Chondrocyte (in vitro differentiated cells): Measurements from ENCODE around the gene FAAP20. TPM values are rescaled to one million over a fixed set of nuclear protein-coding genes. Genes with fewer than 3 reads are reported as not detected.

Experiments
- DNase-seq: peaks from one replicate; pipeline ENCODE4 v3.0.0; 2021; ENCODE audit warnings: mixed read lengths, low spot score
- H3K27ac Mint-ChIP-seq: one replicate; pipeline ENCODE4 v1.8.0; 2021; ENCODE audit warnings: mild to moderate bottlenecking, moderate library complexity, mixed read lengths; ENCODE audit not compliant: unreplicated experiment
- H3K27me3 Mint-ChIP-seq: 2 replicates; pipeline ENCODE4 v1.8.0; 2021; ENCODE audit warnings: low read depth, mixed read lengths
- H3K36me3 Mint-ChIP-seq: 2 replicates; pipeline ENCODE4 v1.8.0; 2021; ENCODE audit warnings: low read depth, mixed read lengths
- H3K4me1 Mint-ChIP-seq: 2 replicates; pipeline ENCODE4 v1.8.0; 2021; ENCODE audit warnings: low read depth, mild to moderate bottlenecking, mixed read lengths
- H3K4me3 Mint-ChIP-seq: one replicate; pipeline ENCODE4 v1.8.0; 2021; ENCODE audit warnings: mild to moderate bottlenecking, moderate library complexity, mixed read lengths; ENCODE audit not compliant: unreplicated experiment
- H3K9me3 Mint-ChIP-seq: 2 replicates; pipeline ENCODE4 v1.8.0; 2021; ENCODE audit warnings: low read depth, mixed read lengths
- total RNA-seq: library from RNA; stranded (reverse); gene quantifications from 3 replicates; pipeline ENCODE4 v1.2.1, GENCODE V29; 2021
- TF ChIP-seq, protein P1 (sequence below): fragments of 200-600 bp; sonication (generic); IDR thresholded peaks from 2 replicates; pipeline ENCODE4 v1.5.0; 2021; ENCODE audit warnings: antibody characterized with exemption, mild to moderate bottlenecking, moderate library complexity

The FAAP20 gene
- total RNA-seq, 1 donor from 2014 or later = 69.2 TPM

DNA sequence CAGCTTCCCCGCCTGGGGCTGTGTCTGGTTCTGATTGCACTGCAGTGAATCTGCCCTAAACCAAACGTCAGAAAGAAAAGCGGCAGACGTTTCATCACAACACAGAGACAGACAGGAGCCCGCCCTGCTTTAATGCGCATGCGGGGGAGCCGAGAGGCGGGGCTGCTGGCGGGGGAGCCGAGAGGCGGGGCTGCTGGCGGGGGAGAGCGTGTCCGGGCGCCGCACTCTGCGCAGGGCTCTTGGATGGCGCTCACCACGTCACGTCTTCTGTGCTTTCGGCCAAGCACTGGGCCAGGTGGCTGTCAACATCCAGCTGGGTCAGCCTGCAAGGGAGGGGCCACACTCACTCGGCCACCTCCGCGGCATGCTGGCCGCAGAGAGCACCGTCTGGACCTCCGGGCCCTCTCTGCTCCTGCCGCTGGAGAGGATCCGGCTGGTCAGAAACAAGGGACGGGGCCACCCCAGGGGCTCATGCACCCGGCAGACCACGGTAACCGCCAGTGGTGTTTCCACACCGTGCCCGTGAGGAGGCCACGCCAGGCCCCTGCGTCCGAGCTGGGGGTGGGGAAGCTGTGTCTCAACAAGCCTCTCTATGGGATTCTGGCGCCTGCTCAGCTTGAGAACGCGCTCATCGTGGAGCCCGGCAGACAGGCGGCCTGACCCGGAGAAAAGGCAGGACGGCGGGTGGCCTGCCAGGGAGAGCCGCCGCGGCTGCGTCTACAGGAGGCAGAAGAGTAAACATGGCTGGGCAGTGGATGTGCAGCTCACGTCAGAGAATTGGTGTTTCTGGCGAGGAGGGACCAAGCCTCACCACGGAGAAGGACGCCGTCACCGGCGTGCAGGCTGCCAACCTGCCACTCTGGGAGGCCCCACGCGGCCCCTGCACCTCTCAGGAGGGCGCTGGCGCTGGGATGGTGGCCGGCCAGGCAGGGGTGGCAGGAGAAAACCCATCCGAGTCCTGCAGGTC is 4.8 kb downstream of the FAAP20 start:
- peak overlapping the region; percentile 97 for H3K27ac Mint-ChIP-seq

GRCh38 chr1:2188336-2188735 is 6.2 kb downstream of the FAAP20 start:
- Mint-ChIP-seq H3K4me1 (peaks cover 29% of the 10 kb centered on the region), H3K9me3 (no peaks in the 10 kb centered on the region), H3K27me3 (no peaks in the 10 kb centered on the region), H3K36me3 (peaks cover 5% of the 10 kb centered on the region), H3K27ac (peak overlapping the region; percentile 54), H3K4me3 (no peak overlapping the region)
- TF ChIP-seq, protein P1, sequence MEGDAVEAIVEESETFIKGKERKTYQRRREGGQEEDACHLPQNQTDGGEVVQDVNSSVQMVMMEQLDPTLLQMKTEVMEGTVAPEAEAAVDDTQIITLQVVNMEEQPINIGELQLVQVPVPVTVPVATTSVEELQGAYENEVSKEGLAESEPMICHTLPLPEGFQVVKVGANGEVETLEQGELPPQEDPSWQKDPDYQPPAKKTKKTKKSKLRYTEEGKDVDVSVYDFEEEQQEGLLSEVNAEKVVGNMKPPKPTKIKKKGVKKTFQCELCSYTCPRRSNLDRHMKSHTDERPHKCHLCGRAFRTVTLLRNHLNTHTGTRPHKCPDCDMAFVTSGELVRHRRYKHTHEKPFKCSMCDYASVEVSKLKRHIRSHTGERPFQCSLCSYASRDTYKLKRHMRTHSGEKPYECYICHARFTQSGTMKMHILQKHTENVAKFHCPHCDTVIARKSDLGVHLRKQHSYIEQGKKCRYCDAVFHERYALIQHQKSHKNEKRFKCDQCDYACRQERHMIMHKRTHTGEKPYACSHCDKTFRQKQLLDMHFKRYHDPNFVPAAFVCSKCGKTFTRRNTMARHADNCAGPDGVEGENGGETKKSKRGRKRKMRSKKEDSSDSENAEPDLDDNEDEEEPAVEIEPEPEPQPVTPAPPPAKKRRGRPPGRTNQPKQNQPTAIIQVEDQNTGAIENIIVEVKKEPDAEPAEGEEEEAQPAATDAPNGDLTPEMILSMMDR = no peak
- DNase-seq = no peak

More for the DNA sequence above, 4.8 kb downstream of the FAAP20 start:
- TF ChIP-seq, protein P1 = no peak
- peak overlapping the region; percentile 78 for H3K4me3 Mint-ChIP-seq
- peaks cover 33% of the 10 kb centered on the region for H3K4me1 Mint-ChIP-seq
- peaks cover 3% of the 10 kb centered on the region for H3K36me3 Mint-ChIP-seq
- no peaks in the 10 kb centered on the region for H3K9me3 Mint-ChIP-seq
- DNase-seq = no peak
- H3K27me3 Mint-ChIP-seq = no peaks in the 10 kb centered on the region

DNA sequence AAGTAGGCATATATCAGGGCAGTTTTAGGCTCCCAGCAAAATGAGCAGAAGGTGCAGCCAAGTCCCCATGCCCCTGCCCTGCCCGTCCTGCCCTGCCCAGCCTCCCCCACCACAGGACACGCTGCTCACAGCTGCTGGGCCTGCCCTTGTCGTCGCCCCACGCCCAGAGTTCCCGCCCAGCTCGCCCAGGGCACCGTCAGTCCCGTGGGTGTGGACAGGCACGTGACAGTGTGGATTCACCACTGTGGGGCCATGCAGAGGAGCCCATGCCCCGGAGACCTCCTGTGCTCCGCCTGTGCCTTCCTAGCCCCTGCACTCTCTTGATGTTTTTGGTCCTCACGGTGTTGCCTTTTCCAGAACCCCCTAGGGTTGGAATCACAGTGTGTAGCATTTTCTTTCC is 7.0 kb downstream of the FAAP20 start:
- H3K9me3 Mint-ChIP-seq = no peaks in the 10 kb centered on the region
- no peaks in the 10 kb centered on the region for H3K27me3 Mint-ChIP-seq
- H3K36me3 Mint-ChIP-seq = peaks cover 6% of the 10 kb centered on the region
- peaks cover 23% of the 10 kb centered on the region for H3K4me1 Mint-ChIP-seq
- no peak for DNase-seq
- TF ChIP-seq, protein P1 = no peak
- H3K4me3 Mint-ChIP-seq = no peak overlapping the region
- H3K27ac Mint-ChIP-seq = no peak overlapping the region

- H3K27me3 Mint-ChIP-seq = no peaks in the 10 kb centered on the region
- H3K27ac Mint-ChIP-seq = no peak overlapping the region
- no peak for DNase-seq
- peaks cover 7% of the 10 kb centered on the region for H3K36me3 Mint-ChIP-seq
- H3K9me3 Mint-ChIP-seq = no peaks in the 10 kb centered on the region
- no peak overlapping the region for H3K4me3 Mint-ChIP-seq
- H3K4me1 Mint-ChIP-seq = peaks cover 15% of the 10 kb centered on the region
- TF ChIP-seq, protein P1 = no peak
Observed at GRCh38 chr1:2186901-2187300, 7.7 kb downstream of the FAAP20 start.

- TF ChIP-seq, protein P1 = no peak
- DNase-seq = no peak
- Mint-ChIP-seq H3K4me1 (peaks cover 11% of the 10 kb centered on the region), H3K36me3 (peaks cover 7% of the 10 kb centered on the region), H3K9me3 (no peaks in the 10 kb centered on the region), H3K4me3 (no peak overlapping the region), H3K27ac (no peak overlapping the region), H3K27me3 (no peaks in the 10 kb centered on the region)
Observed at GRCh38 chr1:2185880-2186855, 8.4 kb downstream of the FAAP20 start.
